Neutrophil (primary cell): Measurements from ENCODE around the gene PLEKHG2.

Experiments used
- H3K27ac ChIP-seq: fragments of 200-600 bp; sonication (generic); 2 replicates; pipeline ENCODE4 v1.5.1; 2016; ENCODE audit warnings: mild to moderate bottlenecking, moderate library complexity
- H3K27me3 ChIP-seq: fragments of 200-600 bp; sonication (generic); 2 replicates; pipeline ENCODE4 v1.6.0; 2016; ENCODE audit warnings: mild to moderate bottlenecking
- H3K36me3 ChIP-seq: fragments of 200-600 bp; sonication (generic); 2 replicates; pipeline ENCODE4 v1.5.1; 2017
- H3K4me1 ChIP-seq, 2 experiments: fragments of 200-600 bp in 1 of 2; sonication (generic) in 1 of 2; 1 replicate in 1 of 2; 2 replicates in 1 of 2; pipeline versions ENCODE4 v1.5.1 to v1.6.1; 2013 to 2016; ENCODE audit warnings: low read depth in 1 of 2, low read length in 1 of 2, mild to moderate bottlenecking in 1 of 2, moderate library complexity in 1 of 2; ENCODE audit not compliant: control insufficient read depth in 1 of 2, insufficient read depth in 1 of 2
- H3K4me3 ChIP-seq, 2 experiments: fragments of 200-600 bp in 1 of 2; sonication (generic) in 1 of 2; 1 replicate in 1 of 2; 2 replicates in 1 of 2; pipeline ENCODE4 v1.5.1; 2013 to 2016; ENCODE audit warnings: low read depth in 1 of 2, low read length in 1 of 2, mild to moderate bottlenecking in 1 of 2, moderate library complexity in 1 of 2
- H3K9me3 ChIP-seq: fragments of 200-600 bp; sonication (generic); 2 replicates; pipeline ENCODE4 v1.5.1; 2016
- CTCF ChIP-seq: fragments of 200-600 bp; sonication (generic); IDR thresholded peaks from 2 replicates; pipeline ENCODE4 v1.5.1; 2016; ENCODE audit warnings: antibody characterized with exemption

Gene PLEKHG2

GRCh38 chr19:39399668-39400050, 12.8 kb upstream of the PLEKHG2 start:
- Histone ChIP-seq H3K36me3 (peaks cover 17% of the 10 kb centered on the region), H3K4me3 (peak overlapping the region in 1 of 2 experiments; percentile 67), H3K27me3 (no peaks in the 10 kb centered on the region), H3K9me3 (no peaks in the 10 kb centered on the region), H3K4me1 (peaks cover 63 to 64% of the 10 kb centered on the region in 2 experiments), H3K27ac (peak overlapping the region; percentile 98)
- TF ChIP-seq CTCF = no peak

- TF ChIP-seq CTCF = no peak
- peak overlapping the region; percentile 98 for H3K27ac ChIP-seq
- H3K27me3 ChIP-seq = no peaks in the 10 kb centered on the region
- H3K9me3 ChIP-seq = no peaks in the 10 kb centered on the region
- peaks cover 67 to 68% of the 10 kb centered on the region in 2 experiments for H3K4me1 ChIP-seq
- H3K36me3 ChIP-seq = peaks cover 13% of the 10 kb centered on the region
- H3K4me3 ChIP-seq = no peak overlapping the region
Observed at GRCh38 chr19:39400061-39400460, 12.4 kb upstream of the PLEKHG2 start.

- H3K27me3 ChIP-seq = no peaks in the 10 kb centered on the region
- H3K27ac ChIP-seq = peak overlapping the region; percentile 100
- H3K4me1 ChIP-seq = peaks cover 77% of the 10 kb centered on the region in 2 experiments
- no peaks in the 10 kb centered on the region for H3K9me3 ChIP-seq
- peak overlapping the region; percentile 98 to 100 for H3K4me3 ChIP-seq
- peaks cover 8% of the 10 kb centered on the region for H3K36me3 ChIP-seq
- TF ChIP-seq CTCF = no peak
Observed at GRCh38 chr19:39401070-39401548, 11.4 kb upstream of the PLEKHG2 start.

GRCh38 chr19:39401549-39402345, 10.7 kb upstream of the PLEKHG2 start:
- H3K4me1 ChIP-seq = peaks cover 77 to 79% of the 10 kb centered on the region in 2 experiments
- peak overlapping the region; percentile 98 to 100 for H3K4me3 ChIP-seq
- no peak for TF ChIP-seq CTCF

GRCh38 chr19:39402346-39403300, 9.8 kb upstream of the PLEKHG2 start:
- Histone ChIP-seq H3K4me3 (peak overlapping the region; percentile 98 to 100), H3K4me1 (peaks cover 70 to 71% of the 10 kb centered on the region in 2 experiments), H3K9me3 (no peaks in the 10 kb centered on the region), H3K27ac (peak overlapping the region; percentile 100), H3K27me3 (no peaks in the 10 kb centered on the region), H3K36me3 (peaks cover 11% of the 10 kb centered on the region)
- peak; percentile 46 for TF ChIP-seq CTCF

More at GRCh38 chr19:39401549-39402345, 10.7 kb upstream of the PLEKHG2 start:
- Histone ChIP-seq H3K27me3 (no peaks in the 10 kb centered on the region), H3K27ac (peak overlapping the region; percentile 100), H3K36me3 (peaks cover 10% of the 10 kb centered on the region), H3K9me3 (no peaks in the 10 kb centered on the region)
